Activated B cell treated with CpG ODN at 0.5 μM for 24 hours (primary cell): ENCODE data around the gene CREB3L2. TPM values are rescaled to one million over a fixed set of nuclear protein-coding genes. Genes with fewer than 3 reads are reported as not detected.
"Not testable (repeated sequence)": the region's sequence is repeated elsewhere in the genome, so short reads cannot be mapped to it uniquely, and the experiment has no call there.

Experiments
- ATAC-seq: fragments of 200-7000 bp; cut with Tn5 transposase; one replicate; pipeline ENCODE4 v1.10.0; 2021; ENCODE audit warnings: low read depth, mild to moderate bottlenecking, moderate library complexity
- CTCF ChIA-PET: fragments of 350-600 bp; sonication (Branson Sonifier 250); formaldehyde crosslinking; loops from one replicate; lab custom pipeline; 2021; ENCODE audit warnings: antibody characterized with exemption; lab: Charles Lee
- POLR2A ChIA-PET: fragments of 350-600 bp; sonication (Branson Sonifier 250); formaldehyde crosslinking; loops from one replicate; lab custom pipeline; 2021; ENCODE audit warnings: antibody characterized with exemption; lab: Charles Lee
- DNase-seq: peaks from one replicate; pipeline ENCODE4 v3.0.0; 2022
- H3K27ac Mint-ChIP-seq: one replicate; pipeline ENCODE4 v1.8.0; 2020; ENCODE audit warnings: mixed read lengths
- H3K27me3 Mint-ChIP-seq: one replicate; pipeline ENCODE4 v1.8.0; 2021; ENCODE audit warnings: mixed read lengths
- H3K36me3 Mint-ChIP-seq: one replicate; pipeline ENCODE4 v1.8.0; 2021; ENCODE audit warnings: low read depth, mixed read lengths
- H3K4me1 Mint-ChIP-seq: one replicate; pipeline ENCODE4 v1.8.0; 2021; ENCODE audit warnings: mixed read lengths
- H3K4me3 Mint-ChIP-seq: one replicate; pipeline ENCODE4 v1.8.0; 2020; ENCODE audit warnings: mild to moderate bottlenecking, mixed read lengths
- H3K9me3 Mint-ChIP-seq: one replicate; pipeline ENCODE4 v1.8.0; 2020; ENCODE audit warnings: mixed read lengths
- CTCF ChIP-seq: fragments of 200-600 bp; IDR thresholded peaks from one replicate; pipeline ENCODE4 v1.8.0; 2022; ENCODE audit warnings: antibody characterized with exemption, mild to moderate bottlenecking
- intact Hi-C: fragments of 100-400 bp; cut with micrococcal nuclease; formaldehyde crosslinking; loops from one replicate; pipeline ENCODE4 v1.15.1; 2024
- total RNA-seq: library from RNA; stranded (reverse); gene quantifications from 2 replicates; pipeline ENCODE4 v1.2.3, GENCODE V29; 2022

The CREB3L2 gene
- total RNA-seq, 1 donor from 2014 or later: 21.7 TPM

GRCh38 chr7:137985253-137985896, 16.5 kb downstream of the CREB3L2 start:
- peaks cover 8% of the 10 kb centered on the region for H3K36me3 Mint-ChIP-seq
- TF ChIP-seq CTCF: no peak
- peaks cover 3% of the 10 kb centered on the region for H3K9me3 Mint-ChIP-seq
- ChIA-PET CTCF (interaction anchor here (0.8 to 1.2 kb wide), 2 partner anchors 17 to 86 kb away, joined by 3 read pairs; no protein-coding TSS in a partner anchor), POLR2A (interaction anchor here (2.4 kb wide), 1 partner anchor 17 kb away, joined by 7 read pairs; the partner anchor contains the start of gene CREB3L2)
- H3K4me1 Mint-ChIP-seq: peaks cover 27% of the 10 kb centered on the region
- no peaks in the 10 kb centered on the region for H3K27me3 Mint-ChIP-seq
- no peak overlapping the region for H3K27ac Mint-ChIP-seq
- intact Hi-C loops: loop anchor here (1.0 to 5.0 kb wide), 3 partner anchors 27 to 82 kb away; no protein-coding TSS in a partner anchor
- ATAC-seq (peak; percentile 75), DNase-seq (no peak)
- H3K4me3 Mint-ChIP-seq: peak overlapping the region; percentile 47

GRCh38 chr7:137984181-137985041, 17.5 kb downstream of the CREB3L2 start:
- H3K27ac Mint-ChIP-seq: no peak overlapping the region
- ChIA-PET POLR2A (interaction anchor here (2.4 kb wide), 1 partner anchor 18 kb away, joined by 7 read pairs; the partner anchor contains the start of gene CREB3L2), CTCF (interaction anchor here (0.8 to 1.6 kb wide), 2 partner anchors 17 to 85 kb away, joined by 3 to 9 read pairs; partner anchors contain the start of gene CREB3L2)
- peaks cover 3% of the 10 kb centered on the region for H3K9me3 Mint-ChIP-seq
- intact Hi-C loops: loop anchor here (1.0 to 5.0 kb wide), 3 partner anchors 26 to 81 kb away; no protein-coding TSS in a partner anchor
- no peak for DNase-seq
- no peak for TF ChIP-seq CTCF
- H3K4me1 Mint-ChIP-seq: peaks cover 33% of the 10 kb centered on the region
- H3K27me3 Mint-ChIP-seq: no peaks in the 10 kb centered on the region
- no peak for ATAC-seq
- peaks cover 8% of the 10 kb centered on the region for H3K36me3 Mint-ChIP-seq
- peak overlapping the region; percentile 9 for H3K4me3 Mint-ChIP-seq

- Mint-ChIP-seq H3K9me3 (peaks cover 3% of the 10 kb centered on the region), H3K4me3 (no peak overlapping the region), H3K27me3 (no peaks in the 10 kb centered on the region), H3K36me3 (peaks cover 8% of the 10 kb centered on the region), H3K27ac (no peak overlapping the region), H3K4me1 (peaks cover 33% of the 10 kb centered on the region)
- DNase-seq (no peak), ATAC-seq (no peak)
- CTCF ChIA-PET: interaction anchor here (1.6 kb wide), 1 partner anchor 18 kb away, joined by 9 read pairs; the partner anchor contains the start of gene CREB3L2
- no peak for TF ChIP-seq CTCF
- POLR2A ChIA-PET: interaction anchor here (2.4 kb wide), 1 partner anchor 18 kb away, joined by 7 read pairs; the partner anchor contains the start of gene CREB3L2
- intact Hi-C loops: loop anchor here (2.0 kb wide), 1 partner anchor 25 kb away; no protein-coding TSS in a partner anchor
Observed at GRCh38 chr7:137983323-137984008, 18.4 kb downstream of the CREB3L2 start.

GRCh38 chr7:137982394-137982793, 19.5 kb downstream of the CREB3L2 start:
- H3K9me3 Mint-ChIP-seq, H3K4me3 Mint-ChIP-seq, H3K27me3 Mint-ChIP-seq, H3K36me3 Mint-ChIP-seq, ATAC-seq, POLR2A ChIA-PET, DNase-seq, intact Hi-C loops: not testable (repeated sequence)
- CTCF ChIA-PET: interaction anchor here (1.2 kb wide), 1 partner anchor 23 kb away, joined by 3 read pairs; no protein-coding TSS in a partner anchor
- Mint-ChIP-seq H3K4me1 (peaks cover 33% of the 10 kb centered on the region), H3K27ac (peak overlapping the region; percentile 47)

GRCh38 chr7:137981668-137982067, 20.2 kb downstream of the CREB3L2 start:
- ATAC-seq (no peak), DNase-seq (no peak)
- Mint-ChIP-seq H3K9me3 (peaks cover 3% of the 10 kb centered on the region), H3K4me3 (no peak overlapping the region), H3K27ac (peak overlapping the region; percentile 46), H3K36me3 (peaks cover 8% of the 10 kb centered on the region), H3K27me3 (no peaks in the 10 kb centered on the region), H3K4me1 (peaks cover 33% of the 10 kb centered on the region)
- intact Hi-C loops: no loop called here
- no peak for TF ChIP-seq CTCF
- ChIA-PET POLR2A (no interaction called here), CTCF (interaction anchor here (1.2 to 1.3 kb wide), 2 partner anchors 23 to 78 kb away, joined by 3 read pairs; no protein-coding TSS in a partner anchor)
